Lower lobe of right lung (tissue), 2 donors: ENCODE measurements around the gene TFE3. TPM values are rescaled to one million over a fixed set of nuclear protein-coding genes. Genes with fewer than 3 reads are reported as not detected.
"Not testable (repeated sequence)": the region's sequence is repeated elsewhere in the genome, so short reads cannot be mapped to it uniquely, and the experiment has no call there.

Source experiments
- ATAC-seq, 2 donors: fragments of 200-7000 bp; cut with Tn5 transposase; one replicate each; pipeline ENCODE4 v1.9.1; 2020 to 2022; ENCODE audit warnings: mild to moderate bottlenecking in 2 of 2, moderate library complexity in 2 of 2
- DNase-seq: peaks from one replicate; pipeline ENCODE4 v3.0.0-alpha.2; 2020
- H3K27ac ChIP-seq: fragments of 200-600 bp; one replicate; pipeline ENCODE4 v1.8.0; 2022
- H3K27me3 ChIP-seq: fragments of 200-600 bp; one replicate; pipeline ENCODE4 v1.8.0; 2022; ENCODE audit warnings: low read depth
- H3K36me3 ChIP-seq: fragments of 200-600 bp; one replicate; pipeline ENCODE4 v1.8.0; 2022; ENCODE audit warnings: mild to moderate bottlenecking
- H3K4me1 ChIP-seq: fragments of 200-600 bp; one replicate; pipeline ENCODE4 v1.8.0; 2022
- H3K4me3 ChIP-seq: fragments of 200-600 bp; one replicate; pipeline ENCODE4 v1.8.0; 2022; ENCODE audit warnings: mild to moderate bottlenecking
- H3K9me3 ChIP-seq: fragments of 200-600 bp; one replicate; pipeline ENCODE4 v1.8.0; 2022
- CTCF ChIP-seq: fragments of 200-600 bp; IDR thresholded peaks from one replicate; pipeline ENCODE4 v1.8.0; 2022; ENCODE audit warnings: antibody characterized with exemption, mild to moderate bottlenecking
- intact Hi-C: fragments of 100-400 bp; cut with DNase I; formaldehyde crosslinking; loops from one replicate; pipeline ENCODE4 v1.11.0; 2022
- total RNA-seq: library from RNA; stranded (reverse); fragmentation: NEBNext Ultra II Directional; extraction: Animal tissue kit (Norgen Biotek cat#: 25700); gene quantifications from one replicate; pipeline ENCODE4 v1.2.1, GENCODE V29; 2021
- donor health status: DM: no; HTN: yes; CAD: no; lungs with severe emphysema.

The TFE3 gene
- total RNA-seq, 1 donor from 2014 or later: 51.4 TPM

GRCh38 chrX:48983896-48984295, 59.3 kb downstream of the TFE3 start:
- TF ChIP-seq CTCF: no peak
- DNase-seq: no peak
- no peaks in the 10 kb centered on the region for H3K27me3 ChIP-seq
- ATAC-seq: no peak
- H3K4me3 ChIP-seq: no peak overlapping the region
- H3K27ac ChIP-seq: no peak overlapping the region
- peaks cover 48% of the 10 kb centered on the region for H3K36me3 ChIP-seq
- H3K9me3 ChIP-seq: no peaks in the 10 kb centered on the region
- no peaks in the 10 kb centered on the region for H3K4me1 ChIP-seq
- intact Hi-C loops: no loop called here

- Histone ChIP-seq H3K9me3 (no peaks in the 10 kb centered on the region), H3K36me3 (peaks cover 57% of the 10 kb centered on the region), H3K27me3 (no peaks in the 10 kb centered on the region), H3K4me1 (no peaks in the 10 kb centered on the region), H3K27ac (no peak overlapping the region), H3K4me3 (no peak overlapping the region)
- no peak for ATAC-seq
- no peak for DNase-seq
- TF ChIP-seq CTCF: no peak
- intact Hi-C loops: no loop called here
These were observed 60.1 kb downstream of the TFE3 start for GRCh38 chrX:48983081-48983480.

GRCh38 chrX:48981178-48981577, 62.0 kb downstream of the TFE3 start:
- Histone ChIP-seq H3K9me3 (no peaks in the 10 kb centered on the region), H3K27me3 (no peaks in the 10 kb centered on the region), H3K27ac (no peak overlapping the region), H3K36me3 (peaks cover 76% of the 10 kb centered on the region), H3K4me3 (no peak overlapping the region), H3K4me1 (no peaks in the 10 kb centered on the region)
- no peak for TF ChIP-seq CTCF
- DNase-seq (no peak), ATAC-seq (peak in 1 of 2 donors; percentile 9)
- intact Hi-C loops: no loop called here

GRCh38 chrX:48980341-48980740, 62.8 kb downstream of the TFE3 start:
- intact Hi-C loops, H3K4me3 ChIP-seq, H3K9me3 ChIP-seq, H3K27me3 ChIP-seq, H3K4me1 ChIP-seq, DNase-seq, ATAC-seq, H3K27ac ChIP-seq: not testable (repeated sequence)
- H3K36me3 ChIP-seq: peaks cover 80% of the 10 kb centered on the region

Other genes with a start within 250 kb of the TFE3 start
- gene HDAC6, start 241.3 kb downstream of the TFE3 start, total RNA-seq: 96.1 TPM
- gene ERAS, start 216.8 kb downstream of the TFE3 start, total RNA-seq: not detected
- 3.0 TPM for gene PCSK1N, start 207.7 kb downstream of the TFE3 start, total RNA-seq
- 37.7 TPM for gene TIMM17B, start 145.6 kb downstream of the TFE3 start, total RNA-seq
- 55.0 TPM for gene PQBP1, start 145.4 kb downstream of the TFE3 start, total RNA-seq
- gene SLC35A2, start 131.7 kb downstream of the TFE3 start, total RNA-seq: 21.3 TPM
- gene PIM2, start 124.3 kb downstream of the TFE3 start, total RNA-seq: 20.6 TPM
- gene OTUD5, start 85.8 kb downstream of the TFE3 start, total RNA-seq: 45.8 TPM
- gene KCND1, start 71.5 kb downstream of the TFE3 start, total RNA-seq: 1.8 TPM
- gene GRIPAP1, start 41.1 kb downstream of the TFE3 start, total RNA-seq: 54.2 TPM
- 9.5 TPM for gene CCDC120, start 15.6 kb upstream of the TFE3 start, total RNA-seq
- gene PRAF2, start 30.6 kb upstream of the TFE3 start, total RNA-seq: 17.4 TPM
- 54.8 TPM for gene WDR45, start 36.5 kb upstream of the TFE3 start, total RNA-seq
- gene GPKOW, start 80.4 kb upstream of the TFE3 start, total RNA-seq: 19.1 TPM
- 6.7 TPM for gene MAGIX, start 119.4 kb upstream of the TFE3 start, total RNA-seq
- 91.8 TPM for gene PLP2, start 128.5 kb upstream of the TFE3 start, total RNA-seq
- gene PRICKLE3, start 143.0 kb upstream of the TFE3 start, total RNA-seq: 13.1 TPM
- gene SYP, start 156.8 kb upstream of the TFE3 start, total RNA-seq: 4.2 TPM
- gene CACNA1F, start 190.0 kb upstream of the TFE3 start, total RNA-seq: 1.4 TPM
- 19.8 TPM for gene CCDC22, start 192.1 kb upstream of the TFE3 start, total RNA-seq
- gene FOXP3, start 221.4 kb upstream of the TFE3 start, total RNA-seq: not detected
- 5.5 TPM for gene PPP1R3F, start 226.4 kb upstream of the TFE3 start, total RNA-seq